Stimulated activated CD4-positive, alpha-beta T cell treated with anti-CD3 and anti-CD28 coated beads, TNF-alpha, amount 100 ng/mL, for 1 hour (primary cell): ENCODE measurements around the gene TMEM252.

Experiments used
- DNase-seq, 3 donors: peaks; one replicate each; pipeline ENCODE4 v3.0.0-alpha.2; 2020; ENCODE audit warnings: low read depth in 3 of 3, low spot score in 1 of 3

The TMEM252 gene, protein sequence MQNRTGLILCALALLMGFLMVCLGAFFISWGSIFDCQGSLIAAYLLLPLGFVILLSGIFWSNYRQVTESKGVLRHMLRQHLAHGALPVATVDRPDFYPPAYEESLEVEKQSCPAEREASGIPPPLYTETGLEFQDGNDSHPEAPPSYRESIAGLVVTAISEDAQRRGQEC

DNA sequence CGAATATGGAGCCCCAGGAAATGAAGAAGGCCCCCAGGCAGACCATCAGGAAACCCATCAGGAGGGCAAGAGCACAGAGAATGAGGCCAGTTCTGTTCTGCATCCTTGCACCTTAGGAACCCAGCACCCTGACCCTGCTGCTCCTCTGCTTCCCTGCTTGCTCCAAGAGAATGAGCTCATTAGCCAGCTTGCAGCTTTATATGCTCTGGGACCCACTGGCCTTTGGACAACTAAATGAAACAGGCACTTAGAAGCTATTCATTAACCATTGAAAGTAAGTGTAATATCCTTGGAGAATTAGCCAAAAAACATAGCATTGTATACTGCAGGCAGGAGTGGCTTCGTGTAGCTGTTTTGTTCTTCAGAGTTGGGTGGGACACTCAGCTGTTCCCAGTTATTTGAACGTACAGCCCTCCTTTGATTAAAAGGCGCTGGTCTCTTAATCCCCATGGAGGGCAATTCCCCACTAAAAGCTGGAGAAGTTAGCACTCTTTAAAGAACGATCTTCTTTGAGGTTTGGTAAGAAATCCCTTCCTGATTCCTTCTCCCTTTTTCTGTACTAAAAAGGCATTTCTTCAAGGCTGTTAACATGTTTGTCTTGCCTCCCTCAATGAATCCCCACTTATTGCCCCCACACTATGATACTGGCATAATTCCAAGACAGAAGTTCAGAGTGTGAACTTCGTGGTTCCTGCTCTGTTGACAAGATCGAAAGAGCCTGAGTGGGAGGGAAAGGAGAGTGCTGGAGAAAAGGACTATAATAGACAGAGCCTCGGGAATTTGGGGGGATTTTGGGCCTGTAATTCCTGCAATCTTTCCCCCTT lies at the start of gene TMEM252:
TMEM252 (minus strand) TSS at position 172 of the 824 bp plus-strand sequence; CDS start at position 103, 69 bp downstream.
- no peak for DNase-seq

DNA sequence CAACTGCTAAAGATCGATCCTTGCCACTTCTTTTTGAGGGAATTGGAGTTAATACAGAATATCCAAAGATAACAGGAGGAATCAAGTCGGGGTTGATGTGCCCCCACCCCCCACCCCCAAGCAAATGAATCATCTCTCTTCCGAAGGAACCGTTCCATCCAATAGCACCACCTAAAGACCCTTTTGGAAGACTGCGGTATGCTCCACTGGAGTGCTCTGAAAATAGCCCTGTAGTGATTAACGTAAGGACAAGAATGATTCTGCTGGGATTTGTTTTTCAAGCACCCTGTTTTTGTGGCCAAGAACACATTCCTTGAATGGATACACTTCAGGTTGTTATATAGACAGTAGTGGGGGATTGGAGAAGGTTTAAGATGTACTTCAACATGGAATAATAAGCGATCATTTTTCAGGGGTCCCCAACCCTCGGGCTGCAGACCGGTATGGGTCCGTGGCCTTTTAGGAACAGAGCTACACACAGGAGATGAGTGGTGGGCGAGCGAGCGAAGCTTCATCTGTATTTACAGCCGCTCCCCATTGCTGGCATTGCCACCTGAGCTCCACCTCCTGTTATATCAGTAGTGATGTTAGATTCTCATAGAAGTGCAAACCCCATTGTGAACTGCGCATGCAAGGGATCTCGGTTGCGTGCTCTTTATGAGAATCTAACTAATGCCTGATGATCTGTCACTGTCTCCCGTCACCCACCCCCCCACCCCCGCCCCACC lies 44.5 kb upstream of the TMEM252 start:
- no peak for DNase-seq

DNA sequence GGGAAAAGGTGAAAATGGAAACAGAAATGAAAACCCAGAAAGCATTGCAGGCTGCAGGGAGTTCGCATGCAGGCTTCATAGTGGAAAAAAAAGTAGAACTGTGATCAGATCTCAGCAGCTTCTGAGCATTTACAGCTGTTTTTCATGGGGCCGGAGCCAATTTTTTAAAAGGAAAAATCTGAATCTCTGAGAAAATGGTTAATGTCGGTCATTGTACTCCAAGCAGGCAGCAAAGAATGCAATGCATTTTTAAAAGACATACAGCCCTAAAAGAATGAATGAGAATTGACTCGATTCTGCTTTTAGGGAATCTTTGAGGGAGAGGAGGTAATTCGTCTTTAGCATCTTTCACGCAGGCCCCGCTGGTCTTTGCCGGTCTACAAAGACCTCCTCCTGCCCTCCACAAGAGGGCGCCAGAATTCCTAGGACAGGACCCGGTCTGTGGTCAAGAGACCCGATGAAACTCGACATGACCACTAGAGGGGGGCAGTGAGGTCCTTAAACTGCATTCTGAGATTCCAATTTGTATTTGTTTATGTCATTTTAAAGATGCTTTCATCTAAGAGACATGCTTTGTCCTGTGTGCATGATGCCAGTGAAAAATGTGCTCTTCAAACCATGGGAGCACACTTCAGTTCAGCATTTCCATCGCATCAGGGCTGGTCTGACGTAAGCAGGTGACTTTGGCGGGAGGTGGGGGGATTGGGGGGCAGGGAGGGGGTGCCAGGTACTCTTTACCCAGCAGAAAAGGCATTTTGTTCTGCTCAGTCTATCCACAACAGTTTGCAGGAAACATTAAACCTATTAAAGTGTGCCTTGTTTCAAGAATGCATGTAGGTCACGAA lies 43.7 kb upstream of the TMEM252 start:
- peak; percentile 49 to 78 (median 71) for DNase-seq

DNA sequence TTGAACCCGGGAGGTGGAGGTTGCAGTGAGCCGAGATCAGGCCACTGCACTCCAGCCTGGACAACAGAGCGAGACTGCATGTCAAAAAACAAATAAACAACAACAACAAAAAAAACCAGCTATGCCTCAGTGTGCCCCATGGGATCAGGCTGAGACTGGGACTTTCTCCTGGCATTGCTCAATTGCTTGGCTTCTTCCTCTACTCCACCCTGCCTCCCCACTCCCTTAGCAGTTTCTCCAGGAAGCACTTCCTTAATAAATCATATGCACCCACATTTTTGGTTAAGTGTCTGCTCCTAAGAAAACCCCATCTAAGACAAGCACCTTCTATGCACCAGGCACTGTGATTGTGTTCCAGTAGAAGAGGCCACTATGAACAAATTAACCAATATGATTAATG lies 41.0 kb upstream of the TMEM252 start:
- no peak for DNase-seq

DNA sequence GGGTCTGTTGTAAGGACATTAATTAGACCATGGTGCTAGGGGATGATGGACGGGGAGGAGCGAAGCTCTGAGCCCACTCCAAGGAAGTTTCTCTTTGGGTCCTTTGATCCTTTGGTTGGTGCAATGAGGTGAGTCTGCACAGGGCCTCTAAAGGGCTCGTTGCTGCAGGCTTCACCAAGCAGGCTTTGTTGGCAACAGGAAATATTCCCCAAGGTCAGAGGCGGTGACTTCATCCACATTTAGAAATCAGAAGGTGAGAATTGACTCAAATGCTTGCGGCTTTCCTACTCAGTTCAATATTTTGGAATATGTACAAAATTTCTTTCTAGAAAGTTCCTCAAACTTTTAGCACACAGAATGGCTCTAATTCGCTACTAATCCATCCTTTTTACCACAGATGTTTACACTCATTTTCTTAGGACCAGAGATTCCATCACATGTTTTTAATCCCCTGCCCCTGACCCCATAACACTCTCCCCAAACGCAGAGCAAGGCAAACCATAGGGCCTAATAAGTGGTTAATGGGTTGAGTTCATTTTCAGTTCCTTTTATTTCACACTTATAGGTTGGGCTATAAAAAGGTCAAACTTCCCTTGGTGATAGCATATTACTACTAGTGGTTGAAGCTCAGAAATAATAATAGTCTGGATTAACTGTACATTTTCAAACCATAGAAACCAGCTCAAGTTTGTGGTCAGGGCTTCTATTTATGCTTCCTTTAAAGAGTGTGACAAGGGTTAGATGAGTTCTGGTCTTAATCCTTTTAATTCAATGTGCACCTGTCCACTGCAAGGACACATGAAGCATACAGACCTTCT lies 37.3 kb upstream of the TMEM252 start:
- no peak for DNase-seq

DNA sequence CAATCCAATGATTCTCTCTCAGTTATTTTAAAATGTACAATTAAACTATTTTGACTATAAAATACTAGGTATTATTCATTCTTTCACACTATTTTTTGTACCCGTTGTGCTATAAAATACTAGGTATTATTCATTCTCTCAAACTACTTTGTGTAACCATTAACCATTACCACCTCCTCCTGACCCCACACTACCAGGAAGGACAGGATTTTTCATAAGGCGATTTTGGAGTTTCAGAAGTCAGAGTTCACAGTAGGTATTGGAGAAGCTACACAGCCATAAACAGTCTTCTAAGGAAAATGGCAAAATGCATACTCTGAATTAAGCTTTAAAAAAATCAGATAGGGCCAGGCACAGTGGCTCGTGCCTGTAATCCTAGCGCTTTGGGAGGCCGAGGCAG lies 35.1 kb upstream of the TMEM252 start:
- DNase-seq: no peak

DNA sequence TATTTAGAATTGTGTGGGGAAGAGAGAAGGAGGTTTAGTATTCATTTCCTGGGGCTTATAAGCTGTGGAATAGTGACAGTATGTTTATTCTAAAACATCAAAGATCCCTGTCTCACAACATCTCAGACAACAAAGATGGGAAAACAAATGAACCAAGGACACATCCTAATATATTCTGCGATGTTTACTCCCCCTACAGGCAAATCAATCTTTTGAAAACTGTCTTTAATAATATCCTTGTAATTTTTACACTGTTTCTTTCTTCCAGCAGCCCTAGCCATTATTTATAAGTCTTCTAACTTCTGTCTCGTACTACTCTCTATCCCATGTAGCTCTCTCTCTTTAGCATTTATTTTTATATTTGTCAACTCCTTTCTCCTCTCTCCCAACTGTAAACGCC lies 33.5 kb upstream of the TMEM252 start:
- DNase-seq: no peak

DNA sequence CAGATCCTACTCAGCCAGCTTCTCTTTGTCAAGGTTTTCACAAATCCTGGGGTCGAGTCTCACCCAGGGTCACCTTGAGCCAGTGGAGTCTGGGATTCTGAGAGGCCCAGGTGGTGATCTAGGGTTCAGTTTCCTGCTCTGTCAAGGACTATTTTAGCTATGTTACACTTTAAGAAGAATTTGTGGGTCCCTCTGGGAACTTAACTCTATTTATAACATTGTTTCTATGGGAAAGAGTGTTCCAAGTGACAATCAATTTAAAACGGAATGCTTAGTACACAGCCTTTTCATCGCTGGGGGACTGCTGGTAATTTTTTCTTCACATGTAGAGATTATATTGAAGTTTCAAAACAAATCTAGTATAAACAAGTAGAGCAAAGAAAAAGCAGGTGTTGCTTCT lies 26.9 kb upstream of the TMEM252 start:
- no peak for DNase-seq

DNA sequence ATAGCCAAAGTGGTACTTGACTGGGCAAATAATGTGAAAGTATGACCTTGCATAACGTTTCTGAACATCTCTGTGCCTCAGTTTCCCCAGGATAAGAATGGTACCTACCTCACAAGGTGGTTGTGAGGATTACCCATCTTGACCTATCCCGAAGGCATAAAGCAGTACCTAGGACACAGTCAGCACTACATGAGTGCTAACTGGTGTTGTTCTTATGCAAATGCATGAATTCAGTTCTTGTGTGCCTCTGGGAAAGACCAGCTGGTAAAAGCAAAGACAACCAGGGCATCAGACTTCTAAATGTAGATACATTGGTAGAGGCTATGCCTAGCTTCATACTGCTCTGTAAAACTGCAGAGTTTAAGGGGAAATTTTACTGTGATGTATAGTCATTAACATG lies 21.8 kb upstream of the TMEM252 start:
- DNase-seq: no peak

DNA sequence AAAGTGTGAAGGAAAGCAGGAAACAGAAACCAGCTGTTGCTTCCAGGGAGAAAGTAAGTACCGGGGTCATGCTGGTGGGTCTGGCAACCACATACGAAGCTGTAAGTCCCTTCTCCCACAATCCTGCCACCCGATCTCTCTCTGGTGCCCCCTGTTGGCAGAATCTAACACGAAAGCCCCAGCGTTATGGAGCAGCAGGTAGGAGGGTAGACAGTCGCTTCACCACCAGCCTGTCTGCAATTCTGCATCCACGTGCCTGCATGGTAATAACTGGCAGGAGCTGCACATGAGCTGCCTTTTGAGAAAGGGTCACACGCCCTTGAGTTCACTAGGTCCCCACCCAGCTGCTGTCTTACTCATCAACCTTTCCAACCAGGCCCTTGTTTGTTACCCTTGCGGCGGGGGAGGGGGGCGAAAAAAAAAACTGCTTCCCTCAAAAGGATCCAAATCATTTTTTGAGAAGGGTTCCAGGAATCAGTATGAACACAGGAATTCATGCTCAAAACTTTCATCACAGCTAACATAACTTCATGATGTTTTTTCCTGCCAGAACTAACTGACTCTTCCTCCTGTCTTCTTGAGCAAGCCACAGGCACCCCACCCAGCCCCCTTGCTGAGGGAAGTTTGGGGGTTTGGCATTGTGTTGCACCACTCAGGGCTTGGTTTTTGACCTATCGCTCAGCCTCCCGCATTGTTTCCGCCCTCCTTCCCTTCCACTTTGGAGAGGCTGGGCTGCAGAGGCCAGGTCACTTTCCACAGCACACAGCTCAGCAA lies 19.6 kb upstream of the TMEM252 start:
- DNase-seq: peak in 2 of 3 donors; percentile 1 to 9

DNA sequence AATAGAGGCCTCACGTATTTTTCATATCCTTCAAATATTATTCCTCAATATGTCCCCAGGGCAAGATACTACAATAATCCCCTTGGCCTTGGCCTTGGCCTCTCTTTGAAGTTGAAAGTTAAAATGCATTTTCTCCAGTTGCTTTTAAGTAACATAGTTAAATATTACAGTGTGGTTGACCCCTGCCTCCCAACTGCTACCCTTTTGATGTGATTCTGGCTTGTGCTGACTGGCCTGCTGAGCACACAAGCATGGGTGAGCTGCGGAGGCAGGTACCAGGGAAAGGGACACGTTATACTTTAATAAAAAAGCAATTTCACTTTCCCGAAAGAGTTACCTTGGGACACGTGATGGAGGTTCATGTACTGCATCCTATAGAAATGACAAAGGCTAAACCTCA lies 17.9 kb upstream of the TMEM252 start:
- no peak for DNase-seq

DNA sequence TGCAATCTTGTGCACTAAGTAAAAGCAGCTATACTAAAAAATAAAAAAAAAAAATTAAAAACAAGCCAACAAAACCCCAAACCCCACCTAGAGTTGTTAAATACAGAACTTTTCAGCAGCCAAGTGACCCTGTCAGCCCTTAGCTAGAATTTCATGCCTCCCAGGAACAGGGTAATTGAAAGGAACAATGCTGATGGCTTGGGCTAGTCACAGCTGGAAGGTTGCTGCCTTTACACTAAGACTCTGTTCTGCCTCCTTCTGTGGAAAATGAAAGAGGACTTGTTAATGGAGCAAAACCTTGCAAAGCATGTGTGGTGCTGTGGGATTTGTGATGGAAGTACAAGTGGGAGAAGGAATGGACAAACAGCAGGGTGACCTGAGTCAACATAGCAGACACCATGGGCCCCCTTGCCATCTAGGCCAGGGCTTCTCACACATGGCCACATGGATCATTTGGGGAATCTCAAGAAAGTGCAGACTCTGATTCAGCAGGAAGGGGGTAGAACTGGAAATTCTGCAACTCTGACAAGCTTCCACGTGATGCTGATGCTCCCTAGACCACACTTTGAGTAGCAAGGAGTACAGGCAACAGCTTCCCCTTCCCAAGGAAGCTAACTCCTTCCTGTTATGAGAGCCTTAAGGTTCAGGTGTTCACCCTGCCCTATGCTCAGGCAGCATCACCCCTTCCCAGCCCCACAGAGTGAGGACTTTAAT lies 14.9 kb upstream of the TMEM252 start:
- no peak for DNase-seq

DNA sequence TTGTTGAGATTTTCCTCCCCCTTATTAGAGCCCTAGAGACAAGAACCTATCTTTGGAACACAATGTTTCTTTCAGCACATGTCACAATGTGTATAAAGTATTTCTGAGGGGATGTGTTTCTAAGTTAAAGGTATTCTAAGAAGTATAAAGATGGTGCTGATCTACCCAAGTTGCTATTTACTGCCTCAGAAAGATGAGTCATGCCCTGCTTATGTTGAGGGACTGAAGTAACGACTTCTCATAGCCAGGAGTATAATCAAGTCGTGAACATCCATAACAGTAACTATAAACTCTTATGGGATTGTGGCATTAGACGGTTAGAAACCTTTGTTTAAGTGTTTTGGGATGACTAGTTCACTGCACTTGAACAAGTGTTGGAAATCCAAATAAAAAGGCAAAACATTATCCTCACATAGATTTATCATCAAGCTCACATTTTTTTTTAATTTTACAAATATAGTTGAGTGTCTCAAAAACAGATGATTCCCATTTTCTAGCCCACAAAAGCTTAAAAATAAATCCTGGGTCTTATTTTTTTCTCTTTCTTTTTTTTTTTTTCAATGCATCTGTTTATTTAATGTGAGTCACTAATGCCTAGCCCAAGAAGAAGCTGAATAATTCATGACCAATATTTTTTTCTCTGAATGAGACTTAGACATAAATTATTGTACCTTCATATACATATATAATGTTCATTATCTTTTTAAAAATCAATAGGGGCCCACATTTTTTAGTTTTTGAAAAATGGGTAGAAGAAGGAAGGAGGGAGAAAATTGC lies 12.2 kb upstream of the TMEM252 start:
- no peak for DNase-seq

DNA sequence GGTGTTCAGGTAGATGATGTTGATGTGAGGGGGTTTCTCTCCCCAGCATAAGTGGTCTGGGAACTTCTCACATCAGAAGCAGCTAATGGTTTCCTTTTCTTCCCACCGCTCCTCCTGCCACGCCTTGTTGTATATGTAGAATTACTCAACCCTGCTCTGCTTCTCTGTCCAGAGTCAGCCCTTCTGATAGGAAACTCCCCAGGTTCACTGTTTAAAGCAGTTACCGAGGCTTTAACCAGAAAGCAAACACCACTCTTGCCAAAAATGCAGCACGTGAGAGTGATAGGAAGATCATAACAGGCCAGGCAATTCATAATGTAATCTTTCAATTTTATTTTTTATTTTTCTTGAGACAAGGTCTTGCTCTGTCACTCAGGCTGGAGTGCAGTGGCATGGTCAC lies 10.5 kb upstream of the TMEM252 start:
- no peak for DNase-seq

DNA sequence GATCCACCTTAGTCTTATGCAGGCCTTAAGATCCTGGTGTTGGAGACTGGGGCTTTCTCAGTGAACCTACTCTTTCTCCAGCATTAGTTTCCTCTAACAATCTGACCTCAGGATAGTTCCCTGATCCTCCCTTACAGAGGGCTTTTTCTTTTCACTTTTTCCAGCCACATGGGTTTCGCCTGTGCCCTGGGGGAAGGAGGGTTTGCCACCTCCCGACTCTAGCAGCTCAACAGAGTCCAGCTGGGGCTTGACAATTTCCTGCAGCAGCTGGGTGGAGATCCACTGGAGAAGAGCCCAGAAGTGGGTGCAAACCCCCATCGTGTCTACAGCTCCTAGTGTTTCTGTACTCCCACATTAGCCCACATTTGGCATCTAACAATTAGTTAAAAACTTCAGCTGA lies 7.6 kb upstream of the TMEM252 start:
- DNase-seq: no peak

DNA sequence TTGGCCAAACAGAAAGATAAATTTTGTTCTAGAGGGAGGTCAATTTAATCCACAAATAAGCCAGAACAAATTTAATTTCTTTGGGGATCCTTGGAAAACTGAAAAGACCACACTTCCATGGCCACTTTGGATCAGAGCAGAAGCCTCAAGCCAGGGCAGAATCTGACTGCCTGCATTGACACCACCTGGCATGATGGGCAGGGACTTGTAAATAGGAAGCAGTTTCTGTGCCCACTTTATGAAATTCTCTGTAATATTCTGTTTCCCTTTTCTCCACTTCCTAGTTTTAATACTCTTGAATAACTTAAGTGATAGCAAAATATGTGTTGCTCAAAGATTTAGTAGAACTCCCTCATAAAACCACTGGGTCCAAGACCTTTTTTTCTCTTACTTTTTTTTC lies 6.7 kb upstream of the TMEM252 start:
- no peak for DNase-seq

DNA sequence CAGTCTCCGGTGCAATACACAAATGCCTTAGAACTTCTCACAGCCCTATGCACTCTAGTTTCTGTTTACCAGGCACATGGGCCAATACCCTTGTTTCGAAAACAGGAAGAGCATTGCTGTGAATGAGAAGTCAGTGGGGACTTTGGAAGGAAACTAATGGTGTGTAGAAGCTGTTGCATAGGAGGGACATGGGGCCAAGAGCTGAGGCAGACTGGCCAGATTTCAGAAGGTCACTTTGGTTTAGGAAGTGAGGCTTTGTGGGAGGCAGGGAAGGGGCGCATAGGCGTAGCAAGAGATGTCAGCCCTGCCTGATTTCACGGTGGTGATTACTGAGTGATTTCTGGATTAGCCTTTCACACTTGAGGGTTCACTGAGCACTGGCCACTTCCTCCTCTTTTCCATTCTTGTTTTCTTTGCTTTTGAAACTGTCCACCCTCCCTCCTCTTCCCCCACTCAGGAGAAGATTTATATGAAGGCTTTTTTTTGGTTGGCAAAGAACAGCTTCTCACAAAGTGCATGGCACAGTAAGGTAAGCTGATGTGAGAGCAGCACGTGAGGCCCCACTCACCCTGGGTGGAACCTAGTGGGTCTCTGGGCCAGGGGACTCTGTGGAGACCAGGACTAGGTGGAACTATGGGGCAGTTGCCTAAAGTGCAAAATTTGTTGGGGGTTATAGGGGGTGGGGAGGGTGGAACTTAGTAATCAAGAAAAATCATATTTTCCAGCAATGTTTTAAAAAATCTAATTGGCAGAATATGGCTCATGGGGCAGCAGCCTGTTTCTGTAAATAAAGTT lies 6.1 kb upstream of the TMEM252 start:
- no peak for DNase-seq
